ENCODE results near the gene RETREG2. TPM values are rescaled to one million over a fixed set of nuclear protein-coding genes. Genes with fewer than 3 reads are reported as not detected.

RETREG2 gene
- total and polyA plus RNA-seq, 2 of the 8 experiments (the other 6 are each of a cell fraction or from before 2014, with no cell fraction given), result 51.3 to 67.4 TPM

- Histone ChIP-seq H3K4me1 (replicated peaks in 1 of 4; ENCODE audit: control insufficient read depth in 3 of 4, insufficient read depth in 4 of 4, low read length in 3 of 4) (peaks cover 0 to 13% (median 6%) of the 10 kb centered on the region in 4 experiments; a peak in 6 of 7 replicates), H3K79me1 (ENCODE audit: low read depth, low read length) (peaks cover 6% of the 10 kb centered on the region), H3K9me3 (ENCODE audit: insufficient read depth in 2 of 2, low read depth in 1 of 2, low read length in 1 of 2) (no peaks in the 10 kb centered on the region), H3K18ac (ENCODE audit: extremely low read depth, low read length) (peak within 1 kb of the TSS; percentile 83), H3K36me3 (ENCODE audit: control insufficient read depth in 2 of 4, insufficient read depth in 4 of 4, low read length in 3 of 4) (peaks cover 3 to 21% (median 16%) of the 10 kb centered on the region in 4 experiments; a peak in 6 of 8 replicates), H3K23me2 (ENCODE audit: low read depth, low read length) (peaks cover 11% of the 10 kb centered on the region; the same call in 1 of the 2 replicates), H3K14ac (ENCODE audit: insufficient read length) (no peak within 1 kb of the TSS), H4K5ac (ENCODE audit: insufficient read length, low read depth, low read length) (peak within 1 kb of the TSS; percentile 88), H3K9ac (replicated peaks in 1 of 4; ENCODE audit: extremely low read depth in 1 of 4, low read depth in 3 of 4, low read length in 3 of 4) (peak within 1 kb of the TSS; percentile 60 to 72 (median 62)), H3K4me2 (ENCODE audit: insufficient read depth in 1 of 2, low read depth in 2 of 2, low read length in 2 of 2) (peak within 1 kb of the TSS; percentile 82 to 89), H2AFZ (ENCODE audit: low read length) (peak within 1 kb of the TSS; percentile 69), H3K23ac (ENCODE audit: insufficient read length) (no peak within 1 kb of the TSS), H4K8ac (ENCODE audit: extremely low read depth, insufficient read depth, low read length) (0 out of 2 replicates have a peak within 1 kb of the TSS, but pooled peaks have one; percentile 26), H3K27ac (ENCODE audit: low read depth, low read length) (peak within 1 kb of the TSS; percentile 78), H3K56ac (replicated peaks; ENCODE audit: insufficient read length, low read depth, low read length) (peak within 1 kb of the TSS; percentile 50), H2BK120ac (replicated peaks; ENCODE audit: low read depth, low read length) (no peak within 1 kb of the TSS), H3K27me3 (replicated peaks in 1 of 4; ENCODE audit: control insufficient read depth in 3 of 4, extremely low read depth in 1 of 4, insufficient read depth in 3 of 4, low read length in 3 of 4) (no peaks in the 10 kb centered on the region), H2AK5ac (ENCODE audit: low read depth, low read length) (no peak within 1 kb of the TSS), H3K4ac (replicated peaks; ENCODE audit: insufficient read length, low read depth, low read length) (no peak within 1 kb of the TSS), H3K79me2 (ENCODE audit: control insufficient read depth in 1 of 2, insufficient read depth in 2 of 2, low read length in 2 of 2) (peaks cover 0 to 8% of the 10 kb centered on the region in 2 experiments; a peak in 1 of 4 replicates), H4K20me1 (replicated peaks in 1 of 2; ENCODE audit: control insufficient read depth in 1 of 2, insufficient read depth in 2 of 2, low read length in 2 of 2) (peaks cover 0 to 3% of the 10 kb centered on the region in 2 experiments), H4K91ac (replicated peaks; ENCODE audit: insufficient read length, low read length) (peak within 1 kb of the TSS; percentile 40), H2BK15ac (ENCODE audit: low read length) (no peak within 1 kb of the TSS; the same call in 1 of the 2 replicates), H3K4me3 (ENCODE audit: extremely low read depth in 1 of 4, insufficient read depth in 2 of 4, low read depth in 3 of 4, low read length in 4 of 4) (peak within 1 kb of the TSS; percentile 78 to 96 (median 92)), H2BK5ac (ENCODE audit: low read depth, low read length) (peak within 1 kb of the TSS; percentile 89), H2BK20ac (ENCODE audit: low read length) (no peak within 1 kb of the TSS), H2BK12ac (ENCODE audit: low read depth, low read length) (0 out of 2 replicates have a peak within 1 kb of the TSS, but pooled peaks have one; percentile 52)
- ChIA-PET CTCF (ENCODE audit: partially characterized antibody) (interaction anchor here (0.6 to 8.3 kb wide), 13 partner anchors 11 to 480 kb away, joined by 3 to 71 read pairs (median 4); partner anchors contain the start of genes DNAJB2 and NHEJ1), POLR2A (ENCODE audit: partially characterized antibody) (interaction anchor here (0.7 to 3.0 kb wide), 12 partner anchors 13 to 118 kb away, joined by 3 to 21 read pairs (median 6); partner anchors contain the start of genes ABCB6, ANKZF1, ATG9A and STK16)
- FAIRE-seq (no peak), DNase-seq (ENCODE audit: low read depth in 1 of 2, low spot score in 2 of 2) (peak in 1 of 2 experiments; percentile 84)
- WGBS, 2 experiments (ENCODE audit: extremely low coverage in 1 of 2, insufficient coverage in 1 of 2, insufficient read length in 1 of 2, insufficient replicate concordance in 2 of 2, low coverage in 1 of 2, low lambda C conversion rate in 2 of 2, missing lambda C conversion rate in 1 of 2), result 2% methylated on average over 49 of the region's 69 CpGs; no CpG with 5 or more reads in 1 of the 2 experiments
- TF ChIP-seq KDM1A (IDR thresholded peaks at IDR 0.05; ENCODE audit: borderline replicate concordance, low read length) (peak; percentile 28; the same call in 1 of the 2 replicates), CHD1 (IDR thresholded peaks at IDR 0.05; ENCODE audit: low read depth, low read length) (no peak), TAF1 (IDR thresholded peaks at IDR 0.05; ENCODE audit: low read depth, low read length) (0 out of 2 replicates have a peak, but pooled peaks have one; percentile 28), EZH2 (IDR thresholded peaks at IDR 0.05; ENCODE audit: low read depth, low read length, severe bottlenecking) (no peak), RAD21 (IDR thresholded peaks at IDR 0.05 in 1 of 2, conservative IDR thresholded peaks at IDR 0.05 in 1 of 2; ENCODE audit: low read depth in 2 of 2, low read length in 2 of 2) (no peak), SP4 (IDR thresholded peaks at IDR 0.05; ENCODE audit: low read length) (no peak), JUND (IDR thresholded peaks at IDR 0.05; ENCODE audit: low read length) (no peak)
- TF ChIP-seq, protein P1, sequence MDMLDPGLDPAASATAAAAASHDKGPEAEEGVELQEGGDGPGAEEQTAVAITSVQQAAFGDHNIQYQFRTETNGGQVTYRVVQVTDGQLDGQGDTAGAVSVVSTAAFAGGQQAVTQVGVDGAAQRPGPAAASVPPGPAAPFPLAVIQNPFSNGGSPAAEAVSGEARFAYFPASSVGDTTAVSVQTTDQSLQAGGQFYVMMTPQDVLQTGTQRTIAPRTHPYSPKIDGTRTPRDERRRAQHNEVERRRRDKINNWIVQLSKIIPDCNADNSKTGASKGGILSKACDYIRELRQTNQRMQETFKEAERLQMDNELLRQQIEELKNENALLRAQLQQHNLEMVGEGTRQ (IDR thresholded peaks at IDR 0.05; ENCODE audit: low read length), result no peak
- TF ChIP-seq, protein P2, sequence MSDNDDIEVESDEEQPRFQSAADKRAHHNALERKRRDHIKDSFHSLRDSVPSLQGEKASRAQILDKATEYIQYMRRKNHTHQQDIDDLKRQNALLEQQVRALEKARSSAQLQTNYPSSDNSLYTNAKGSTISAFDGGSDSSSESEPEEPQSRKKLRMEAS (IDR thresholded peaks at IDR 0.05), result peak; percentile 72; the same call in 1 of the 2 replicates
Measured at GRCh38 chr2:219176818-219177551, 1.1 kb upstream of the RETREG2 start, which contains the start of gene CNPPD1. CNPPD1 (minus strand) TSS chr2:219176925; CDS start chr2:219176828, 97 bp downstream.

Measured in H1 (cell line).